ENCODE data around the gene PLA2G2F.

PLA2G2F gene

DNA sequence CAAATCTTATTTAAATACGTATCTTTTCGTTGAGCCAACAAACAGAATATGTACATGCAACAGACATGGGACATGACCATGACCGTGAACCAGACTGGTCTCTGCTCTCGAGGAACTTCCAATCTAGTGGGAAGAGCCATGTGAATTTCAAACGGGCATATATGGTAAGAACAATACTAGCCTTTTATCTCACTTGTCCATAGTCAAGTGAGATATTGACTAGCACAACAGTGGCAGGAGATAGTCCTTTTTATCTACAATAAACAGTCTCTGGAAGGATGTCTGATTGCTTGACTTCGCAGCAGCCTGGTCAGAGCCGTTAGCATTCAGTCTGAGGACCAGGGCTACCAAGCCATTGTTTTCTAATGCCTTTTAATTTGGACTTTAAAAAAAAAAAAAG is 59.8 kb downstream of the PLA2G2F start:
- DNase-seq (ENCODE audit: low read depth): no peak
- TF ChIP-seq CTCF (conservative IDR thresholded peaks at IDR 0.05; ENCODE audit: control insufficient read depth, insufficient read depth, low read depth, low read length): no peak
- H3K4me3 ChIP-seq (ENCODE audit: control insufficient read depth, low read depth, low read length): no peak overlapping the region

DNA sequence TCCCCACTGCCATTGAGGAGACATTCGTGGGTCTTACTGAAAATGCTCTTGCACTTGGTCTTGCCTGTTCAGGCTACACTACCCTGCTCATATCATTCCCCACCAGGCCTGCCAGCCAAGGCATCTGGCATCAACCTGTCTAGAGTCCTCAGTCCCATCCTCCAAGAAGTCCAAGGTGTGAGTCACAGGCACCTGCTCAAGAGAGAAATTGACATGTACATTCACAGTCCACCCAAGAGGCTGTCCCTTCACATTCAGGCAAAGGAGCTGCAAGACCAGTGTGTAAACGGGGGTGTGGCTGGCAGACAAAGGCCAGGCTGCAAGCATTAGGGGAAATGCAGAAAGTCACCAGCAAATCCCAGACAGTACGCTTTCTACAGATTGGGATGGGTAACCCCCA is 60.3 kb downstream of the PLA2G2F start:
- DNase-seq (ENCODE audit: low read depth): no peak
- no peak for TF ChIP-seq CTCF (conservative IDR thresholded peaks at IDR 0.05; ENCODE audit: control insufficient read depth, insufficient read depth, low read depth, low read length)
- H3K4me3 ChIP-seq (ENCODE audit: control insufficient read depth, low read depth, low read length): no peak overlapping the region

- no peak for TF ChIP-seq CTCF (conservative IDR thresholded peaks at IDR 0.05; ENCODE audit: control insufficient read depth, insufficient read depth, low read depth, low read length)
- H3K4me3 ChIP-seq (ENCODE audit: control insufficient read depth, low read depth, low read length): no peak overlapping the region
- DNase-seq (ENCODE audit: low read depth): no peak
Measured at GRCh38 chr1:20199840-20200239, 60.7 kb downstream of the PLA2G2F start.
